Stimulated activated CD8-positive, alpha-beta memory T cell treated with anti-CD3 and anti-CD28 coated beads, Interleukin-4, amount 100 ng/mL, for 1 hour (primary cell): Measurements from ENCODE around the gene SPG7.
"Not testable (repeated sequence)": the region's sequence is repeated elsewhere in the genome, so short reads cannot be mapped to it uniquely, and the experiment has no call there.

ENCODE experiments used
- DNase-seq, 2 donors: peaks; one replicate each; pipeline ENCODE4 v3.0.0-alpha.2; 2020; ENCODE audit warnings: low read depth in 2 of 2, low spot score in 1 of 2

Gene SPG7

GRCh38 chr16:89562939-89563338 is 54.7 kb downstream of the SPG7 start:
- no peak for DNase-seq

GRCh38 chr16:89563639-89564392 is 55.6 kb downstream of the SPG7 start:
- DNase-seq, result no peak

GRCh38 chr16:89564476-89565255 is 56.5 kb downstream of the SPG7 start:
- no peak for DNase-seq

GRCh38 chr16:89565256-89565505 is 57.0 kb downstream of the SPG7 start:
- no peak for DNase-seq

- DNase-seq, result no peak
Observed at GRCh38 chr16:89565506-89566372, 57.5 kb downstream of the SPG7 start.

- DNase-seq, result no peak
Observed at GRCh38 chr16:89567656-89568594, 59.7 kb downstream of the SPG7 start.

GRCh38 chr16:89569506-89570341 is 61.5 kb downstream of the SPG7 start:
- no peak for DNase-seq

- DNase-seq, result no peak
Observed at GRCh38 chr16:89570342-89570923, 62.2 kb downstream of the SPG7 start.

GRCh38 chr16:89570983-89571598 is 62.9 kb downstream of the SPG7 start:
- DNase-seq, result not testable (repeated sequence)

- no peak for DNase-seq
Observed at GRCh38 chr16:89571636-89572035, 63.4 kb downstream of the SPG7 start.

- DNase-seq, result no peak
Observed at GRCh38 chr16:89572073-89572484, 63.9 kb downstream of the SPG7 start.

- no peak for DNase-seq
Observed at GRCh38 chr16:89572485-89573205, 64.4 kb downstream of the SPG7 start.

GRCh38 chr16:89573826-89574680 is 65.8 kb downstream of the SPG7 start:
- no peak for DNase-seq

- no peak for DNase-seq
Observed at GRCh38 chr16:89574681-89575246, 66.6 kb downstream of the SPG7 start.

- DNase-seq, result no peak
Observed at GRCh38 chr16:89575247-89576152, 67.3 kb downstream of the SPG7 start, which contains the start of gene CPNE7. CPNE7 (plus strand) TSS chr16:89575758; CDS start chr16:89575898, 140 bp downstream.
